Ecto neural progenitor cell (in vitro differentiated cells): ENCODE measurements around the gene HUWE1.
"Not testable (repeated sequence)": the region's sequence is repeated elsewhere in the genome, so short reads cannot be mapped to it uniquely, and the experiment has no call there.

ENCODE experiments used
- DNase-seq: peaks from one replicate; pipeline ENCODE4 v3.0.0-alpha.2; 2018; ENCODE audit warnings: low spot score

The HUWE1 gene

GRCh38 chrX:53616946-53617345, 69.6 kb downstream of the HUWE1 start:
- no peak for DNase-seq

GRCh38 chrX:53606456-53606855, 80.1 kb downstream of the HUWE1 start:
- no peak for DNase-seq

- DNase-seq: no peak
Observed at GRCh38 chrX:53605004-53605403, 81.5 kb downstream of the HUWE1 start.

GRCh38 chrX:53599781-53600396, 86.6 kb downstream of the HUWE1 start:
- no peak for DNase-seq

- no peak for DNase-seq
Observed at GRCh38 chrX:53598169-53598568, 88.3 kb downstream of the HUWE1 start.

GRCh38 chrX:53595266-53595810, 91.2 kb downstream of the HUWE1 start:
- no peak for DNase-seq

GRCh38 chrX:53594354-53594753, 92.2 kb downstream of the HUWE1 start:
- DNase-seq: no peak

GRCh38 chrX:53587795-53588420, 98.6 kb downstream of the HUWE1 start:
- DNase-seq: no peak

GRCh38 chrX:53584891-53585290, 101.6 kb downstream of the HUWE1 start:
- DNase-seq: no peak

GRCh38 chrX:53583571-53583970, 102.9 kb downstream of the HUWE1 start:
- no peak for DNase-seq

- DNase-seq: no peak
Observed at GRCh38 chrX:53580742-53581504, 105.6 kb downstream of the HUWE1 start.

- no peak for DNase-seq
Observed at GRCh38 chrX:53571494-53571893, 115.0 kb downstream of the HUWE1 start.

GRCh38 chrX:53563324-53563723, 123.2 kb downstream of the HUWE1 start:
- DNase-seq: no peak

GRCh38 chrX:53561912-53562311, 124.6 kb downstream of the HUWE1 start:
- DNase-seq: no peak

GRCh38 chrX:53558646-53559045, 127.9 kb downstream of the HUWE1 start:
- no peak for DNase-seq

GRCh38 chrX:53556868-53557267, 129.7 kb downstream of the HUWE1 start:
- no peak for DNase-seq

- no peak for DNase-seq
Observed at GRCh38 chrX:53550756-53551463, 135.6 kb downstream of the HUWE1 start.

GRCh38 chrX:53547668-53548067, 138.9 kb downstream of the HUWE1 start:
- no peak for DNase-seq

- no peak for DNase-seq
Observed at GRCh38 chrX:53544936-53545335, 141.6 kb downstream of the HUWE1 start.

GRCh38 chrX:53538781-53539180, 147.7 kb downstream of the HUWE1 start:
- no peak for DNase-seq

GRCh38 chrX:53531255-53531966, 155.1 kb downstream of the HUWE1 start:
- DNase-seq: not testable (repeated sequence)

GRCh38 chrX:53526999-53527398, 159.5 kb downstream of the HUWE1 start:
- DNase-seq: no peak
